Vagina (tissue), 2 donors: ENCODE data around the gene UNC93B1.
"Not testable (repeated sequence)": the region's sequence is repeated elsewhere in the genome, so short reads cannot be mapped to it uniquely, and the experiment has no call there.

Experiments
- CTCF ChIP-seq, 3 experiments: fragments of 450-650 bp in 2 of 3; fragments of 200-600 bp in 1 of 3; sonication (generic) in 1 of 3; IDR thresholded peaks; one replicate each; pipeline ENCODE4 v1.5.1; 2017 to 2019; ENCODE audit warnings: antibody characterized with exemption in 3 of 3, mild to moderate bottlenecking in 2 of 3, moderate library complexity in 2 of 3
- POLR2A ChIP-seq, 2 donors: fragments of 450-650 bp; IDR thresholded peaks; one replicate each; pipeline ENCODE4 v1.6.1; 2017; ENCODE audit warnings: antibody characterized with exemption in 2 of 2, mild to moderate bottlenecking in 2 of 2, moderate library complexity in 2 of 2
- POLR2AphosphoS5 ChIP-seq, 2 donors: sonication (generic); formaldehyde crosslinking; IDR thresholded peaks; one replicate each; pipeline ENCODE4 v1.9.0; 2017; ENCODE audit warnings: antibody characterized with exemption in 2 of 2, mild to moderate bottlenecking in 2 of 2, low read depth in 1 of 2; ENCODE audit not compliant: insufficient read depth in 1 of 2

GRCh38 chr11:67985302-67985701, 18.6 kb downstream of the UNC93B1 start:
- TF ChIP-seq CTCF (IDR thresholded peaks at IDR 0.05); POLR2A (IDR thresholded peaks at IDR 0.05); POLR2AphosphoS5 (IDR thresholded peaks at IDR 0.05; ENCODE audit: insufficient read depth in 1 of 2, low read depth in 1 of 2): not testable (repeated sequence)
